Neutrophil (primary cell): ENCODE measurements around the gene SYTL3.

Source experiments
- H3K27ac ChIP-seq: fragments of 200-600 bp; sonication (generic); 2 replicates; pipeline ENCODE4 v1.5.1; 2016; ENCODE audit warnings: mild to moderate bottlenecking, moderate library complexity
- H3K27me3 ChIP-seq: fragments of 200-600 bp; sonication (generic); 2 replicates; pipeline ENCODE4 v1.6.0; 2016; ENCODE audit warnings: mild to moderate bottlenecking
- H3K36me3 ChIP-seq: fragments of 200-600 bp; sonication (generic); 2 replicates; pipeline ENCODE4 v1.5.1; 2017
- H3K4me1 ChIP-seq, 2 experiments: fragments of 200-600 bp in 1 of 2; sonication (generic) in 1 of 2; 1 replicate in 1 of 2; 2 replicates in 1 of 2; pipeline versions ENCODE4 v1.5.1 to v1.6.1; 2013 to 2016; ENCODE audit warnings: low read depth in 1 of 2, low read length in 1 of 2, mild to moderate bottlenecking in 1 of 2, moderate library complexity in 1 of 2; ENCODE audit not compliant: control insufficient read depth in 1 of 2, insufficient read depth in 1 of 2
- H3K4me3 ChIP-seq, 2 experiments: fragments of 200-600 bp in 1 of 2; sonication (generic) in 1 of 2; 1 replicate in 1 of 2; 2 replicates in 1 of 2; pipeline ENCODE4 v1.5.1; 2013 to 2016; ENCODE audit warnings: low read depth in 1 of 2, low read length in 1 of 2, mild to moderate bottlenecking in 1 of 2, moderate library complexity in 1 of 2
- H3K9me3 ChIP-seq: fragments of 200-600 bp; sonication (generic); 2 replicates; pipeline ENCODE4 v1.5.1; 2016
- CTCF ChIP-seq: fragments of 200-600 bp; sonication (generic); IDR thresholded peaks from 2 replicates; pipeline ENCODE4 v1.5.1; 2016; ENCODE audit warnings: antibody characterized with exemption

Gene SYTL3

DNA sequence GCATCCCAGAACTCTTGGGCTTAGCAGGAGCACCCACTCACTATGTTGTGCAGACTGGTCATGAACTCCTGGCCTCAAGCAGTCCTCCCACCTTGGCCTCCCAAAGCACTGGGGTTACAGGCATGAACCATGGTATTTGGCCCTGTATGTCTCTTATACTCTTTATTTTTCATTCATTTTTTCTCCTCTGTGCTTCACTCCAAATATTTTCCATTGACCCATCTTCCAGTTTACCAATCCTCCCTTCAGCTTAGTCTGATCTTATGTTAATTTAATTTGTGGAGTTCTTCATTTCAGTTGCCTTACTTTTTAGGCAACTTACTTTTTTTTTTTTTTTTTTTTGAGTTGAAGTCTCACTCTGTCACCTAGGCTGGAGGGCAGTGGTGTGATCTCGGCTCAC, 89.8 kb downstream of the SYTL3 start:
- Histone ChIP-seq H3K4me3 (no peak overlapping the region), H3K27me3 (no peaks in the 10 kb centered on the region), H3K27ac (no peak overlapping the region), H3K36me3 (peaks cover 35% of the 10 kb centered on the region), H3K9me3 (peaks cover 3% of the 10 kb centered on the region), H3K4me1 (no peaks in the 10 kb centered on the region)
- TF ChIP-seq CTCF, result no peak

- no peak overlapping the region for H3K27ac ChIP-seq
- no peaks in the 10 kb centered on the region for H3K27me3 ChIP-seq
- no peak for TF ChIP-seq CTCF
- H3K36me3 ChIP-seq, result peaks cover 47% of the 10 kb centered on the region
- H3K9me3 ChIP-seq, result no peaks in the 10 kb centered on the region
- no peak overlapping the region for H3K4me3 ChIP-seq
- no peaks in the 10 kb centered on the region for H3K4me1 ChIP-seq
Observed at GRCh38 chr6:158743033-158743651, 93.3 kb downstream of the SYTL3 start.

DNA sequence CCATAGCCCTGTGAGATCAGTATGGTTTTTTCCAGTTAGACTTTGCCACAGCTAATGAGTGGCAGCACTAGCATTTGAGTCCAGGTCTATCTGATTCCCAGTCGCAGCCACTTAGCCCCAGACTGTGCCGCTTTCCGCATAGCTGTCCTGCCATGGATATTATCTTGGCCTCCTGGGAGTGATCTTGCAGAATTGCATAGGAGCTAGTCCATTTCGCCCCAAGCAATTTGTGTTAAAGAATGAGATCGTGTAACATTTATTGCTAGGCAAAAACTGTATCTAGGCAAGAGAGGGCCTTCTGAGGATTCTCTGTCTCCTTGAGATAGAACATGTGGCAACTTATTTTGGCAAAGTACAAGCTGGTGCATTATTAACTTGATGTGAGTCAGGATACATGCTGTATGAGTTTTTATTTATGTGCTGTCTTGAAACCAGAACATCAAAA, 95.2 kb downstream of the SYTL3 start:
- Histone ChIP-seq H3K4me1 (no peaks in the 10 kb centered on the region), H3K36me3 (peaks cover 52% of the 10 kb centered on the region), H3K9me3 (no peaks in the 10 kb centered on the region), H3K27ac (no peak overlapping the region), H3K4me3 (no peak overlapping the region), H3K27me3 (no peaks in the 10 kb centered on the region)
- TF ChIP-seq CTCF, result no peak

DNA sequence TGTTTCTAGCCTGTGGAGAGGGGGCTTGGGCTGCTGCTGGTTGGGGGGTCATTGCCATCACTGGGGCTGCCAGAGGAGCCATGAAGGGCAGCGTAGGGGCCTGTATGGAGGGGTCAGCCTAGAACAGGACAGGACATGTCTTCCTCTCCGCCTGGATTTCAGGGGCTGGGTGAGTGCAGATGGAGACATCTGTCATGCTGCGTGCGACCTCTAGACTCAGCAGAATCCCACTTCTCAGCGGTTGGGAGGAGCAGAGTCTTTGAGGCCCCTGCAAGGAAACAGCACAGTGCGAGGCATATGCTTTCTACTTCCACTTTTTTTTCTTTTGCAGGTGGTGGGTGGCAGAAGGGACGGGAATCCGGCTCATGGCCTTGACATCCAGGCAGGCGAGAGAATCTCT, 101.4 kb downstream of the SYTL3 start:
- no peak overlapping the region for H3K27ac ChIP-seq
- no peak overlapping the region for H3K4me3 ChIP-seq
- H3K9me3 ChIP-seq, result no peaks in the 10 kb centered on the region
- peaks cover 3% of the 10 kb centered on the region for H3K27me3 ChIP-seq
- no peak for TF ChIP-seq CTCF
- no peaks in the 10 kb centered on the region for H3K4me1 ChIP-seq
- H3K36me3 ChIP-seq, result peaks cover 76% of the 10 kb centered on the region

GRCh38 chr6:158751921-158752320, 102.1 kb downstream of the SYTL3 start:
- Histone ChIP-seq H3K4me3 (no peak overlapping the region), H3K4me1 (no peaks in the 10 kb centered on the region), H3K27me3 (peaks cover 3% of the 10 kb centered on the region), H3K36me3 (peaks cover 74% of the 10 kb centered on the region), H3K27ac (no peak overlapping the region), H3K9me3 (no peaks in the 10 kb centered on the region)
- TF ChIP-seq CTCF, result no peak

DNA sequence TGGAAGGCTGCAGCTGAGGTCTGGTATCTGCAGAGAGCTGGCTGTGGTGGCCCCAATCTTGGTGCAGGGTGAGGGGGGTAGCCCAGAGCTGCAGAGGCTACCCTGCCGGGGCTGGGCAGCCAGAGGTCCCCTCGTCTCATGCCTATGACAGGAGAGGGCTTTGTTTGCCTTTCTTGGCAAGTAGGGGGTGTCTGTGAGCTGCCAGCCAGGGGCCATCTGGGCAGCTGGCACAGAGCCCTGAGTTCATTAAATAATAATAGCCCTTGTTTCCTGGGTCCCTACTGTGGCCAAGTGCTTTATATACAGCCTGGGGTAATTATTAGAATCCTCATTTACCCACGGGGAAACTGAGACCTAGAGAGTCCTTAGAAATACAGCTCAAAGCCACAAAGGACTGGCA, 102.8 kb downstream of the SYTL3 start:
- Histone ChIP-seq H3K4me1 (no peaks in the 10 kb centered on the region), H3K9me3 (no peaks in the 10 kb centered on the region), H3K4me3 (no peak overlapping the region), H3K27ac (no peak overlapping the region), H3K36me3 (peaks cover 76% of the 10 kb centered on the region), H3K27me3 (peaks cover 3% of the 10 kb centered on the region)
- no peak for TF ChIP-seq CTCF
